Right atrium auricular region (tissue), 2 donors: ENCODE measurements around the gene YIF1B. TPM values are rescaled to one million over a fixed set of nuclear protein-coding genes. Genes with fewer than 3 reads are reported as not detected.
A peak's percentile ranks its signal among the peaks of the same experiment; 100 is the strongest.
"Not testable (repeated sequence)": the region's sequence is repeated elsewhere in the genome, so short reads cannot be mapped to it uniquely, and the experiment has no call there.

Experiments
- DNase-seq: peaks from one replicate; pipeline ENCODE4 v3.0.0-alpha.2; 2019; ENCODE audit warnings: low spot score
- H3K27ac ChIP-seq, 2 donors: fragments of 200-600 bp; sonication (generic); 1 replicate in 1 of 2; 2 replicates in 1 of 2; pipeline ENCODE4 v1.5.1; 2016 to 2019
- H3K27me3 ChIP-seq, 2 donors: fragments of 200-600 bp; sonication (generic); one replicate each; pipeline versions ENCODE4 v1.5.1 to v1.6.0; 2017 to 2019
- H3K36me3 ChIP-seq: fragments of 200-600 bp; sonication (generic); one replicate; pipeline ENCODE4 v1.5.1; 2016
- H3K4me1 ChIP-seq, 2 donors: fragments of 200-600 bp; sonication (generic); one replicate each; pipeline versions ENCODE4 v1.5.1 to v1.6.0; 2017 to 2019
- H3K4me3 ChIP-seq, 2 donors: fragments of 200-600 bp; sonication (generic); 1 replicate in 1 of 2; 2 replicates in 1 of 2; pipeline ENCODE4 v1.5.1; 2017 to 2019; ENCODE audit warnings: mild to moderate bottlenecking in 1 of 2, moderate library complexity in 1 of 2
- H3K9me3 ChIP-seq, 2 donors: fragments of 200-600 bp; sonication (generic); one replicate each; pipeline ENCODE4 v1.5.1; 2019
- total RNA-seq, 2 donors: library from RNA; depleted of rRNA; stranded (reverse); fragments of >200 nt; gene quantifications; one replicate each; pipeline ENCODE4 v1.1.0, GENCODE V29; 2016
- TF ChIP-seq, protein P1 (sequence below), 2 donors: fragments of 200-600 bp; sonication (generic); IDR thresholded peaks; one replicate each; pipeline ENCODE4 v1.5.1; 2019; ENCODE audit warnings: antibody characterized with exemption in 2 of 2

The YIF1B gene
- total RNA-seq, 2 donors from 2014 or later = 20.1 to 26.9 TPM

DNA sequence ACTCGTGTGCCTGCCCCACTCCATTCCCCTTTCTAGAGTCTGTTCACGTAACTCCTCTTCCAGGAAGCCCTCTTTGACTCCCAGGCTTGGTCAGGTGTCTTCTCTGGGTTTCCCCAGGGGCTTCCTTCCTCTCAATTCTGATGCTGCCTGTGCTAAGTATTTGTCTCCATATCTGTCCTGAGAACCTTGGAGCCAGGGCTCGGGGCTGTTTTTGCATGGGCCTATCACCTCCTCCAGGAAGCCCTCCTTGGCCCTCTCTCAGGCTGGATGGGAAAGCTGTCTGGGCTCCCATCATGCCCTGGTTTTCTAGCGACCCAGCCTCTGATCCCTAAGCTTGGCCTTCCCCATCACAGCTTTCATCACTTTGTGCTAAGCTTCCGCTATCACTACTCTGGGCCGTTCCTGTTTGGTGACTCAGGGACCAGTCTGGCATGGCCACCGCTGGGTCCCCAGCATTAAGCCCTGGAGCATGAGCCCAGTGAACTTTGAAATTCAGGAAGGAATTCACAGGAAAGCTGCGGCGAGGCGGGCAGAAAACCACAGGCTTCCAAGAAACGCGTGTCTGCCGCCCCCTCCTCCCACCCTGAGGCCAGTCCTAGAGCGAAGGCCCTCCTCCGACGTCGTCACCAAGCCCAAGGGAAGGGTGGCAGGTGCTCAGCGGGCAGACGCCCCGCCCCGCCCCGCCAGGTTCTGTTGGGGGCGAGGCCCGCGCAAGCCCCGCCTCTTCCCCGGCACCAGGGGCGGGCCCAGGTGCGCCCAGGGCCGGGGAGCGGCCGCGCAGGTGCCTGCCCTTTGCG is 51.9 kb downstream of the YIF1B start:
- H3K27me3 ChIP-seq = no peaks in the 10 kb centered on the region
- peak overlapping the region; percentile 48 to 78 for H3K27ac ChIP-seq
- DNase-seq = no peak

DNA sequence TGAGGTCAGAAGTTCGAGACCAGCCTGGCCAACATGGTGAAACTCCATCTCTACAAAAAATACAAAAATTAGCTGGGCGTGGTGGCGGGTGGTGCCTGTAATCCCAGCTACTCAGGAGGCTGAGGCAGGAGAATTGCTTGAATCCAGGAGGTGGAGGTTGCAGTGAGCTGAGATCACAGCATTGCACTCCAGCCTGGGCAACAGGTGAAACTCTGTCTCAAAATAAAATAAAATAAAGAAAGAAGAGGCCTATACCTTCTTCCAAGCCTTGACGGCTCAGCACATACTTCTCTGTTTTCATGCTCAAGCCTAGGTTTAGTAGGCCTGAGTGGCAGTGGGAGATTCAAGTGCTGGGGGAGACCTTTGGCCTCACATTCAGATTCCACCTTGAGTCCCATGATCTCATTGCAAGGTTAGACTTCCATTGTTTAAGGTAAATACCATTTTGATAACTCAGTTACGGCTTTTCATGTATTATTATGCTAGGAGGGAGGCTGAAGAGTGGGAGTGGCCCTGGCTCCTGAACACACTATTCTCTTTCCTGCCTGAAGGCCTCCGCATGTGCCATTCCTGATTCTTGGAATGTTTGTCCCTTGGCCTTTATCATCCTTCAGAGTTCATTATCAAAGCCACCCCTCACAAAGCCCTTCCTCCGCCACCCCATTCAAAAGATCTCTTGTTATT is 53.0 kb downstream of the YIF1B start:
- DNase-seq = no peak
- no peaks in the 10 kb centered on the region for H3K9me3 ChIP-seq
- H3K27ac ChIP-seq = no peak overlapping the region
- no peaks in the 10 kb centered on the region for H3K27me3 ChIP-seq
- TF ChIP-seq, protein P1, sequence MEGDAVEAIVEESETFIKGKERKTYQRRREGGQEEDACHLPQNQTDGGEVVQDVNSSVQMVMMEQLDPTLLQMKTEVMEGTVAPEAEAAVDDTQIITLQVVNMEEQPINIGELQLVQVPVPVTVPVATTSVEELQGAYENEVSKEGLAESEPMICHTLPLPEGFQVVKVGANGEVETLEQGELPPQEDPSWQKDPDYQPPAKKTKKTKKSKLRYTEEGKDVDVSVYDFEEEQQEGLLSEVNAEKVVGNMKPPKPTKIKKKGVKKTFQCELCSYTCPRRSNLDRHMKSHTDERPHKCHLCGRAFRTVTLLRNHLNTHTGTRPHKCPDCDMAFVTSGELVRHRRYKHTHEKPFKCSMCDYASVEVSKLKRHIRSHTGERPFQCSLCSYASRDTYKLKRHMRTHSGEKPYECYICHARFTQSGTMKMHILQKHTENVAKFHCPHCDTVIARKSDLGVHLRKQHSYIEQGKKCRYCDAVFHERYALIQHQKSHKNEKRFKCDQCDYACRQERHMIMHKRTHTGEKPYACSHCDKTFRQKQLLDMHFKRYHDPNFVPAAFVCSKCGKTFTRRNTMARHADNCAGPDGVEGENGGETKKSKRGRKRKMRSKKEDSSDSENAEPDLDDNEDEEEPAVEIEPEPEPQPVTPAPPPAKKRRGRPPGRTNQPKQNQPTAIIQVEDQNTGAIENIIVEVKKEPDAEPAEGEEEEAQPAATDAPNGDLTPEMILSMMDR (IDR thresholded peaks at IDR 0.05) = no peak
- no peaks in the 10 kb centered on the region for H3K36me3 ChIP-seq
- peaks cover 0 to 18% of the 10 kb centered on the region in 2 donors for H3K4me1 ChIP-seq
- no peak overlapping the region for H3K4me3 ChIP-seq

More for the DNA sequence above, 51.9 kb downstream of the YIF1B start:
- Histone ChIP-seq H3K4me3 (peak overlapping the region; percentile 52 to 61), H3K36me3 (no peaks in the 10 kb centered on the region), H3K9me3 (no peaks in the 10 kb centered on the region), H3K4me1 (peaks cover 0 to 18% of the 10 kb centered on the region in 2 donors)
- TF ChIP-seq, protein P1 (IDR thresholded peaks at IDR 0.05) = no peak

DNA sequence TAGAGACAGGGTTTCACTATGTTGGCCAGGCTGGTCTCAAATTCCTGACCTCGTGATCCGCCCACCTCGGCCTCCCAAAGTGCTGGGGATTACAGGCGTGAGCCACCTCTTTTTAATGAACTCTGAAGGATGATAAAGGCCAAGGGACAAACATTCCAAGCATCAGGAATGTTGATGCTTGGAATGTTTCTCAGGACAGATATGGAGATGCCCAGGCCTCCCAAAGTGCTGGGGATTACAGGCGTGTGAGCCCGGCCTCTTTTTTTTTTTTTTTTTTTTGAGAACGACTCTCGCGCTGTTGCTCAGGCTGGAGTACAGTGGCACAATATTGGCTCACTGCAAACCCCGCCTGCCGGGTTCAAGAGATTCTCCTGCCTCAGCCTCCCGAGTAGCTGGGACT is 53.8 kb downstream of the YIF1B start:
- not testable (repeated sequence) for H3K4me3 ChIP-seq, H3K36me3 ChIP-seq, H3K27ac ChIP-seq, H3K27me3 ChIP-seq, DNase-seq, H3K9me3 ChIP-seq
- peaks cover 0 to 18% of the 10 kb centered on the region in 2 donors for H3K4me1 ChIP-seq

DNA sequence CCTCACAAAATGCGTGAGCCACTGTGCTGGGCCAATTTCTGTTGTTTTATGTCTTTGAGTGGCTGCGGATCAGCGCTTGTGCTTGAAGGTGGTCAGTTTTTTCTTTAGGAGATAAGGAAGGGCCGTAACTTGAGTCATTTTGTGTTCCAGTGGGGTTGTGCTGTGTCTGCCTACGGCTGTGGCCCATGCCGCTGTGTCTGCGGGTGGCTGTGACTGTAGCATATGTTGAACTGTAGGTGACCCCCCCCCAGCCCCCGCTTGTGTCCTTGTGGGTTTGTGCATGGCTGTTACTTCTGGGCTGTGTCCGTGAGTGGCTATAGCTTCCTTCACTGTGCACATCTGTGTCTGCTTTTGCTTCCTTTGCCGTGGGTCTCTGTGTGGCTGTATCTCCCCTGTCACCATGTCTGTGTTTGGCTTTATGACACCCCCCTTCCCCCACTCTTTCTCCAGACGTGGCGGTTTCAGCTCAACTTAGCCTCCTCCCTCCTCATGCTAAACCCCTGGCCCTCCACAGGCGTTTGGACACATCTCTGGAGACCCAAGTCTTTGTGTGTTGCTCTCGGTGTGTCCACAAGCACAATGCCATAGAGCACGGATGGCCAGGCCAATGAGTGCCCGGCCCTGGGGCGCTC is 60.2 kb downstream of the YIF1B start:
- Histone ChIP-seq H3K36me3 (no peaks in the 10 kb centered on the region), H3K27ac (peak overlapping the region; percentile 88 to 90), H3K27me3 (no peaks in the 10 kb centered on the region), H3K4me1 (peaks cover 0 to 53% of the 10 kb centered on the region in 2 donors), H3K4me3 (peak overlapping the region; percentile 41 to 60), H3K9me3 (no peaks in the 10 kb centered on the region)
- TF ChIP-seq, protein P1 (IDR thresholded peaks at IDR 0.05) = no peak
- no peak for DNase-seq

DNA sequence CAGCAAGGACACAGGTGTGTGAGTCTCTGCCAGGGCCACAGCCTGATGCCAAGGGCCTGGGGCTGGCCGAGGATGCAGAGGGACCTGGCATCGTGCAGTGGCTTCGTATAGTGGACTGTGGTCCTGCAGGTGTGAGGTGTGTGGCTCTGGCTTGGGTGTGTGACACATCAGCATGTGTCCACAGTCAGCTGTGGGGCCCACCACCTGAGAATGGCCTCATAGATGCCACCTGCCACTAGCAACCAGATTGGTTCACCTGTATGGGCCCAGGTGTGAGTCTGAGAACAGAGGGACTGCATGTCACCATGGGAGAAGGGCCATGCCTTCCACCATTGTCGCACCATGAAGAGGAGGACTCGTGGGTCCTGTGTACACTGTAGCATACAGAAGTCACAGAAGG is 62.0 kb downstream of the YIF1B start:
- Histone ChIP-seq H3K4me1 (peaks cover 0 to 57% of the 10 kb centered on the region in 2 donors), H3K27ac (peak overlapping the region; percentile 88 to 90), H3K27me3 (no peaks in the 10 kb centered on the region), H3K4me3 (peak overlapping the region in 1 of 2 donors; percentile 43), H3K36me3 (no peaks in the 10 kb centered on the region), H3K9me3 (no peaks in the 10 kb centered on the region)
- TF ChIP-seq, protein P1 (IDR thresholded peaks at IDR 0.05) = no peak
- DNase-seq = no peak

Other genes starting within 250 kb of the YIF1B start
- not detected for gene DPF1, start 91.7 kb downstream of the YIF1B start, total RNA-seq
- gene PPP1R14A, start 59.6 kb downstream of the YIF1B start, total RNA-seq = 10 to 100 TPM; 28.0 to 30.0 TPM
- 10 to 100 TPM; 11.1 to 52.7 TPM for gene SPINT2, start 51.4 kb downstream of the YIF1B start, total RNA-seq
- 10 to 100 TPM; 18.9 to 48.6 TPM for gene C19orf33, start 11.7 kb downstream of the YIF1B start, total RNA-seq
- 1 to 10 TPM; 1.3 to 3.8 TPM for gene KCNK6, start 3.9 kb upstream of the YIF1B start, total RNA-seq
- gene CATSPERG, start 19.9 kb upstream of the YIF1B start, total RNA-seq = 1 to 10 TPM in 1 of 2 donors, under 1 TPM in 1; 0.22 to 2.7 TPM
- gene PSMD8, start 58.6 kb upstream of the YIF1B start, total RNA-seq = 100 to 1,000 TPM; 403 to 603 TPM
- gene GGN, start 72.1 kb upstream of the YIF1B start, total RNA-seq = 1 to 10 TPM in 1 of 2 donors, under 1 TPM in 1; 0.37 to 1.3 TPM
- under 1 TPM; 0.56 to 0.67 TPM for gene SPRED3, start 72.8 kb upstream of the YIF1B start, total RNA-seq
- 10 to 100 TPM; 11.9 to 19.8 TPM for gene FAM98C, start 87.1 kb upstream of the YIF1B start, total RNA-seq
- 1 to 10 TPM; 1.1 to 2.9 TPM for gene RASGRP4, start 110.3 kb upstream of the YIF1B start, total RNA-seq
- 1 to 10 TPM in 1 of 2 donors, under 1 TPM in 1; 0.33 to 1.7 TPM for gene RYR1, start 117.7 kb upstream of the YIF1B start, total RNA-seq